Measurements from ENCODE around the gene HSPA9. TPM values are rescaled to one million over a fixed set of nuclear protein-coding genes. Genes with fewer than 3 reads are reported as not detected.

Gene HSPA9
- polyA plus RNA-seq, 4 donors: 302 to 349 (median 343) TPM

Other genes with a start within 250 kb of the HSPA9 start
- gene CDC25C, start 243.6 kb downstream of the HSPA9 start, polyA plus RNA-seq (ENCODE audit: insufficient read length in 4 of 4): 1 to 10 TPM; 6.7 to 7.6 (median 7.1) TPM
- 10 to 100 TPM; 31.0 to 33.1 (median 31.7) TPM for gene FAM53C, start 237.1 kb downstream of the HSPA9 start, polyA plus RNA-seq (ENCODE audit: insufficient read length in 4 of 4)
- 10 to 100 TPM; 88.8 to 95.8 (median 94.0) TPM for gene KDM3B, start 222.7 kb downstream of the HSPA9 start, polyA plus RNA-seq (ENCODE audit: insufficient read length in 4 of 4)
- gene REEP2, start 136.3 kb downstream of the HSPA9 start, polyA plus RNA-seq (ENCODE audit: insufficient read length in 4 of 4): 10 to 100 TPM in 2 of 4 donors, 1 to 10 TPM in 2; 7.7 to 12.9 (median 10.2) TPM
- 100 to 1,000 TPM in 2 of 4 donors, 10 to 100 TPM in 2; 27.2 to 420 (median 157) TPM for gene EGR1, start 109.9 kb downstream of the HSPA9 start, polyA plus RNA-seq (ENCODE audit: insufficient read length in 4 of 4)
- gene ETF1, start 32.2 kb downstream of the HSPA9 start, polyA plus RNA-seq (ENCODE audit: insufficient read length in 4 of 4): 10 to 100 TPM; 69.4 to 84.3 (median 77.9) TPM
- gene CTNNA1, start 178.0 kb upstream of the HSPA9 start, polyA plus RNA-seq (ENCODE audit: insufficient read length in 4 of 4): 100 to 1,000 TPM; 368 to 439 (median 406) TPM

Measured in right renal pelvis (tissue), 4 donors.